HFFc6 (cell line): Measurements from ENCODE around the gene PTPN2. TPM values are rescaled to one million over a fixed set of nuclear protein-coding genes. Genes with fewer than 3 reads are reported as not detected.

Experiments used
- DNase-seq: peaks from one replicate; pipeline ENCODE4 v3.0.0-alpha.2; 2018
- H3K27ac Mint-ChIP-seq: 2 replicates; pipeline ENCODE4 v1.8.0; 2020; ENCODE audit warnings: mild to moderate bottlenecking, mixed read lengths
- H3K27me3 Mint-ChIP-seq: 2 replicates; pipeline ENCODE4 v1.8.0; 2021; ENCODE audit warnings: mild to moderate bottlenecking, moderate library complexity, mixed read lengths; ENCODE audit not compliant: insufficient read depth
- H3K36me3 Mint-ChIP-seq: 2 replicates; pipeline ENCODE4 v1.8.0; 2021; ENCODE audit warnings: low read depth, mixed read lengths
- H3K4me1 Mint-ChIP-seq: 2 replicates; pipeline ENCODE4 v1.8.0; 2020; ENCODE audit warnings: low read depth, mixed read lengths
- H3K4me3 Mint-ChIP-seq: 2 replicates; pipeline ENCODE4 v1.8.0; 2020; ENCODE audit warnings: mild to moderate bottlenecking, moderate library complexity, mixed read lengths
- H3K9me3 Mint-ChIP-seq: 2 replicates; pipeline ENCODE4 v1.8.0; 2020; ENCODE audit warnings: mild to moderate bottlenecking, mixed read lengths
- CTCF ChIP-seq: fragments of 200-600 bp; sonication (generic); IDR thresholded peaks from 2 replicates; pipeline ENCODE4 v1.5.0; 2021; ENCODE audit warnings: antibody characterized with exemption, mild to moderate bottlenecking
- total RNA-seq, 6 experiments: library from RNA; stranded (reverse); fragmentation: NEBNext Ultra II Directional; extraction: Animal tissue kit (Norgen Biotek cat#: 25700); gene quantifications; 2 replicates in 1 of 6; 3 replicates in 5 of 6; pipeline ENCODE4 v1.2.3, GENCODE V29; 2021

Gene PTPN2
- total RNA-seq, 6 experiments from 2014 or later: 21.1 to 24.4 (median 23.2) TPM

DNA sequence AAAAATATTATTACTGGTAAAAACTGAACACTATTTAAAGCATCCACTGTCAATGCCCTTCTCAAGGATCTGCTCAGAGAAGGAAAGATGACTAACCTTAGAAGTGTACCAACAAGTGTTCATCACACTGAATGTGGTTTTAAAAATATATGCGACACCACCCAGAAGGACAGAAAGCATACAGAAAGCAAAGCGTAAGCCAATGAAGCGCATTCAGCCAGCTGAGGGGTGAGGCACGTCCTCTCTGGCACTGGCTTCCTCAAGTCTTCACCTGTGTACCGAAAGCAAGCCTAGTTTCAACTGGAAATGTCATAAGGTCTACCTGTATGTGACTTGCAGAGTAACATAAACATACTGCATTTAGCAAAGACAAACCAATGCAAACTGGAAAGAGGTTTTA lies 92.4 kb downstream of the PTPN2 start:
- DNase-seq: no peak
- no peak overlapping the region for H3K4me3 Mint-ChIP-seq
- no peaks in the 10 kb centered on the region for H3K36me3 Mint-ChIP-seq
- H3K4me1 Mint-ChIP-seq: no peaks in the 10 kb centered on the region
- H3K27ac Mint-ChIP-seq: no peak overlapping the region
- no peaks in the 10 kb centered on the region for H3K27me3 Mint-ChIP-seq
- TF ChIP-seq CTCF: no peak
- no peaks in the 10 kb centered on the region for H3K9me3 Mint-ChIP-seq

GRCh38 chr18:12786669-12787068 lies 97.4 kb downstream of the PTPN2 start:
- no peaks in the 10 kb centered on the region for H3K36me3 Mint-ChIP-seq
- no peaks in the 10 kb centered on the region for H3K9me3 Mint-ChIP-seq
- no peak for TF ChIP-seq CTCF
- no peak overlapping the region for H3K4me3 Mint-ChIP-seq
- DNase-seq: no peak
- H3K4me1 Mint-ChIP-seq: no peaks in the 10 kb centered on the region
- no peaks in the 10 kb centered on the region; the same call in none of the 2 replicates for H3K27me3 Mint-ChIP-seq
- H3K27ac Mint-ChIP-seq: no peak overlapping the region

GRCh38 chr18:12783524-12783923 lies 100.5 kb downstream of the PTPN2 start:
- no peak for TF ChIP-seq CTCF
- Mint-ChIP-seq H3K4me1 (no peaks in the 10 kb centered on the region), H3K27ac (no peak overlapping the region), H3K27me3 (peaks cover 7% of the 10 kb centered on the region), H3K36me3 (no peaks in the 10 kb centered on the region), H3K4me3 (no peak overlapping the region), H3K9me3 (peaks cover 2% of the 10 kb centered on the region)
- no peak for DNase-seq

GRCh38 chr18:12782521-12782920 lies 101.5 kb downstream of the PTPN2 start:
- H3K4me3 Mint-ChIP-seq: no peak overlapping the region
- H3K27me3 Mint-ChIP-seq: peaks cover 8% of the 10 kb centered on the region
- peaks cover 4% of the 10 kb centered on the region for H3K9me3 Mint-ChIP-seq
- H3K36me3 Mint-ChIP-seq: no peaks in the 10 kb centered on the region
- H3K4me1 Mint-ChIP-seq: no peaks in the 10 kb centered on the region
- H3K27ac Mint-ChIP-seq: no peak overlapping the region
- DNase-seq: no peak
- TF ChIP-seq CTCF: no peak

DNA sequence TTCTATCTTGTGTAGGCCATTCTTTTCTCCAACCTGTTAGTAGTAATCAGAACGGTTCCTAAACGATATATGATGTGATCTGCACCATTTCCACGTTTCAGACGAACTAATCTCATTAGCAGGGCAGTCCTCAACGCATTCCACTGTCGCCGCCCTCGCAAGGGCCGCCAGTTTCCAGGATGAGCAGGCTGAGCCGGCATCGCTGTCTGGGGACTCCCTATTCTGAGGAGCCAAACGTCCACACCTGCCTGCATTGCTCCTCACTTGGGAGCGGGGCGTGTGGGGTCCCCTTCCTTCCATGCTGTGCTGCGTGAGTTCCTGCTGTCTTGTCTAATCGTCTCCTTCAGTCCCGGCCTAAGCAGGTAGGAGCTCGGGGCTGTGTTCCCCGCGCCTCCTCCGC lies 104.6 kb downstream of the PTPN2 start:
- Mint-ChIP-seq H3K36me3 (peaks cover 4% of the 10 kb centered on the region), H3K4me1 (no peaks in the 10 kb centered on the region), H3K27me3 (peaks cover 18% of the 10 kb centered on the region), H3K9me3 (peaks cover 11% of the 10 kb centered on the region), H3K27ac (no peak overlapping the region), H3K4me3 (no peak overlapping the region)
- no peak for DNase-seq
- no peak for TF ChIP-seq CTCF

- H3K4me1 Mint-ChIP-seq: no peaks in the 10 kb centered on the region
- no peak overlapping the region for H3K4me3 Mint-ChIP-seq
- H3K27me3 Mint-ChIP-seq: peaks cover 18% of the 10 kb centered on the region
- peaks cover 4% of the 10 kb centered on the region for H3K36me3 Mint-ChIP-seq
- no peak for TF ChIP-seq CTCF
- DNase-seq: no peak
- no peak overlapping the region for H3K27ac Mint-ChIP-seq
- peaks cover 11% of the 10 kb centered on the region for H3K9me3 Mint-ChIP-seq
Observed at GRCh38 chr18:12779043-12779442, 105.0 kb downstream of the PTPN2 start.
